H1 (cell line): ENCODE measurements around the gene YRDC. TPM values are rescaled to one million over a fixed set of nuclear protein-coding genes. Genes with fewer than 3 reads are reported as not detected.

Source experiments
- CTCF ChIA-PET: fragments of 300-600 bp; sonication (Branson Sonifier 250); formaldehyde crosslinking; loops from one replicate; lab custom pipeline; 2021; ENCODE audit not compliant: partially characterized antibody; lab: Charles Lee
- POLR2A ChIA-PET: fragments of 300-600 bp; sonication (Branson Sonifier 250); formaldehyde crosslinking; loops from one replicate; lab custom pipeline; 2021; ENCODE audit warnings: inconsistent platforms; ENCODE audit not compliant: partially characterized antibody; lab: Charles Lee
- DNase-seq, 2 experiments: peaks; one replicate each; pipeline versions ENCODE4 v3.0.0 to v3.0.0-alpha.2; 2010 to 2022; ENCODE audit warnings: low spot score in 2 of 2, low read depth in 1 of 2, mixed read lengths in 1 of 2
- FAIRE-seq: peaks from 2 replicates; lab custom pipeline; 2011; peaks lifted over from hg19 to GRCh38; lab: Jason Lieb, UNC
- H2AFZ ChIP-seq: 2 replicates; pipeline ENCODE4 v1.8.1; 2012; ENCODE audit warnings: low read length, inconsistent platforms
- H2AK5ac ChIP-seq: 2 replicates; pipeline ENCODE4 v1.6.1; 2013; ENCODE audit warnings: low read depth, low read length
- H2BK120ac ChIP-seq: replicated peaks from 2 replicates; pipeline ENCODE3; 2013; ENCODE audit warnings: low read depth, low read length, inconsistent platforms
- H2BK12ac ChIP-seq: 2 replicates; pipeline ENCODE4 v1.6.1; 2013; ENCODE audit warnings: low read depth, low read length
- H2BK15ac ChIP-seq: 2 replicates; pipeline ENCODE4 v1.6.1; 2013; ENCODE audit warnings: low read length
- H2BK20ac ChIP-seq: 2 replicates; pipeline ENCODE4 v1.6.1; 2013; ENCODE audit warnings: low read length
- H2BK5ac ChIP-seq: 2 replicates; pipeline ENCODE4 v1.6.1; 2013; ENCODE audit warnings: low read depth, low read length
- H3K14ac ChIP-seq: 2 replicates; pipeline ENCODE4 v1.6.1; 2013; ENCODE audit warnings: inconsistent platforms; ENCODE audit not compliant: insufficient read length
- H3K18ac ChIP-seq: 2 replicates; pipeline ENCODE4 v1.6.1; 2013; ENCODE audit warnings: low read length; ENCODE audit errors: extremely low read depth
- H3K23ac ChIP-seq: 2 replicates; pipeline ENCODE4 v1.6.1; 2013; ENCODE audit warnings: inconsistent platforms; ENCODE audit not compliant: insufficient read length
- H3K23me2 ChIP-seq: 2 replicates; pipeline ENCODE4 v1.6.1; 2013; ENCODE audit warnings: low read depth, low read length
- H3K27ac ChIP-seq: 2 replicates; pipeline ENCODE4 v1.6.1; 2011; ENCODE audit warnings: low read depth, low read length, inconsistent platforms
- H3K27me3 ChIP-seq, 4 experiments: replicated peaks in 1 of 4; 1 replicate in 1 of 4; 2 replicates in 3 of 4; pipeline versions ENCODE4 v1.6.1 to v1.8.1; 2011 to 2013; ENCODE audit warnings: low read length in 3 of 4, mild to moderate bottlenecking in 3 of 4, inconsistent platforms in 2 of 4, mixed read lengths in 2 of 4, moderate library complexity in 1 of 4; ENCODE audit not compliant: control insufficient read depth in 3 of 4, insufficient read depth in 3 of 4; ENCODE audit errors: extremely low read depth in 1 of 4
- H3K36me3 ChIP-seq, 4 experiments: 2 replicates each; pipeline versions ENCODE4 v1.6.1 to v1.8.1; 2011 to 2013; ENCODE audit warnings: mild to moderate bottlenecking in 4 of 4, low read length in 3 of 4, moderate library complexity in 2 of 4, control low read depth in 1 of 4, inconsistent platforms in 1 of 4; ENCODE audit not compliant: insufficient read depth in 4 of 4, control insufficient read depth in 2 of 4
- H3K4ac ChIP-seq: replicated peaks from 2 replicates; pipeline ENCODE3; 2013; ENCODE audit warnings: low read length, low read depth, mixed read lengths, inconsistent platforms; ENCODE audit not compliant: insufficient read length
- H3K4me1 ChIP-seq, 4 experiments: replicated peaks in 1 of 4; 1 replicate in 1 of 4; 2 replicates in 3 of 4; pipeline versions ENCODE4 v1.6.1 to v1.8.1; 2011 to 2013; ENCODE audit warnings: low read length in 3 of 4, inconsistent platforms in 2 of 4, mixed read lengths in 1 of 4; ENCODE audit not compliant: insufficient read depth in 4 of 4, control insufficient read depth in 3 of 4
- H3K4me2 ChIP-seq, 2 experiments: 2 replicates each; pipeline versions ENCODE4 v1.6.1 to v1.8.1; 2011 to 2013; ENCODE audit warnings: low read depth in 2 of 2, low read length in 2 of 2, control low read depth in 1 of 2, inconsistent platforms in 1 of 2, mild to moderate bottlenecking in 1 of 2; ENCODE audit not compliant: insufficient read depth in 1 of 2
- H3K4me3 ChIP-seq, 4 experiments: fragments of 200-600, 300-600 bp in 1 of 4; sonication (generic), shearing (Covaris generic), sonication (Bioruptor Twin) in 1 of 4; 2 replicates each; pipeline versions ENCODE4 v1.5.1 to v1.8.1; 2011 to 2016; ENCODE audit warnings: low read length in 4 of 4, low read depth in 3 of 4, control low read depth in 2 of 4, inconsistent platforms in 2 of 4, mild to moderate bottlenecking in 2 of 4, mixed read lengths in 1 of 4, moderate library complexity in 1 of 4; ENCODE audit not compliant: insufficient read depth in 2 of 4; ENCODE audit errors: extremely low read depth in 1 of 4
- H3K56ac ChIP-seq: replicated peaks from 2 replicates; pipeline ENCODE3; 2013; ENCODE audit warnings: low read depth, mild to moderate bottlenecking, mixed read lengths, low read length, inconsistent platforms; ENCODE audit not compliant: insufficient read length
- H3K79me1 ChIP-seq: 2 replicates; pipeline ENCODE4 v1.6.1; 2013; ENCODE audit warnings: low read depth, low read length, control low read depth
- H3K79me2 ChIP-seq, 2 experiments: 2 replicates each; pipeline versions ENCODE4 v1.6.1 to v1.8.1; 2012 to 2013; ENCODE audit warnings: low read length in 2 of 2, mild to moderate bottlenecking in 2 of 2, inconsistent platforms in 1 of 2; ENCODE audit not compliant: insufficient read depth in 2 of 2, control insufficient read depth in 1 of 2
- H3K9ac ChIP-seq, 4 experiments: replicated peaks in 1 of 4; 1 replicate in 1 of 4; 2 replicates in 3 of 4; pipeline versions ENCODE4 v1.6.1 to v1.8.1; 2011 to 2013; ENCODE audit warnings: low read depth in 3 of 4, low read length in 3 of 4, control low read depth in 2 of 4, mild to moderate bottlenecking in 2 of 4, moderate library complexity in 2 of 4, inconsistent platforms in 1 of 4; ENCODE audit errors: extremely low read depth in 1 of 4
- H3K9me3 ChIP-seq, 2 experiments: 2 replicates each; pipeline versions ENCODE4 v1.6.1 to v1.8.1; 2012 to 2013; ENCODE audit warnings: mild to moderate bottlenecking in 2 of 2, moderate library complexity in 2 of 2, control low read depth in 1 of 2, inconsistent platforms in 1 of 2, low read depth in 1 of 2, low read length in 1 of 2, mixed read lengths in 1 of 2; ENCODE audit not compliant: insufficient read depth in 2 of 2
- H4K20me1 ChIP-seq, 2 experiments: replicated peaks in 1 of 2; 2 replicates each; pipeline versions ENCODE3 to v1.8.1; 2011 to 2013; ENCODE audit warnings: inconsistent platforms in 2 of 2, low read length in 2 of 2, mild to moderate bottlenecking in 1 of 2; ENCODE audit not compliant: insufficient read depth in 2 of 2, control insufficient read depth in 1 of 2
- H4K5ac ChIP-seq: 2 replicates; pipeline ENCODE4 v1.6.1; 2013; ENCODE audit warnings: low read length, low read depth, mixed read lengths, inconsistent platforms; ENCODE audit not compliant: insufficient read length
- H4K8ac ChIP-seq: 2 replicates; pipeline ENCODE4 v1.8.0; 2013; ENCODE audit warnings: mild to moderate bottlenecking, moderate library complexity, low read length, inconsistent platforms; ENCODE audit not compliant: insufficient read depth; ENCODE audit errors: extremely low read depth
- H4K91ac ChIP-seq: replicated peaks from 2 replicates; pipeline ENCODE3; 2013; ENCODE audit warnings: low read length, mixed read lengths, inconsistent platforms; ENCODE audit not compliant: insufficient read length
- CHD2 ChIP-seq: IDR thresholded peaks from 2 replicates; pipeline ENCODE4 v1.6.1; 2012; ENCODE audit warnings: low read length, improper control_type of control experiment
- CTCF ChIP-seq, 3 experiments: IDR thresholded peaks; 1 replicate in 2 of 3; 2 replicates in 1 of 3; pipeline versions ENCODE4 v1.5.1 to v1.6.1; 2011; ENCODE audit warnings: low read length in 3 of 3, mild to moderate bottlenecking in 3 of 3, inconsistent platforms in 2 of 3, low read depth in 1 of 3, moderate library complexity in 1 of 3; ENCODE audit not compliant: insufficient read depth in 1 of 3; ENCODE audit errors: control extremely low read depth in 1 of 3
- EZH2 ChIP-seq: fragments of 200-600 bp; sonication (generic); IDR thresholded peaks from 2 replicates; pipeline ENCODE4 v1.7.1; 2012; ENCODE audit warnings: low read depth, mild to moderate bottlenecking, moderate library complexity, low read length, inconsistent platforms; ENCODE audit not compliant: severe bottlenecking
- KDM4A ChIP-seq: IDR thresholded peaks from one replicate; pipeline ENCODE4 v1.7.1; 2012; ENCODE audit warnings: low read depth, mild to moderate bottlenecking, moderate library complexity, low read length, inconsistent platforms; ENCODE audit not compliant: severe bottlenecking
- NRF1 ChIP-seq: IDR thresholded peaks from 2 replicates; pipeline ENCODE4 v1.6.1; 2011; ENCODE audit warnings: mild to moderate bottlenecking, low read depth, low read length, improper control_type of control experiment
- RAD21 ChIP-seq, 2 experiments: IDR thresholded peaks in 1 of 2; conservative IDR thresholded peaks in 1 of 2; 2 replicates each; pipeline ENCODE4 v1.6.1; 2011; ENCODE audit warnings: low read depth in 2 of 2, low read length in 2 of 2, improper control_type of control experiment in 1 of 2, inconsistent platforms in 1 of 2, mild to moderate bottlenecking in 1 of 2, moderate library complexity in 1 of 2
- RBBP5 ChIP-seq: IDR thresholded peaks from 2 replicates; pipeline ENCODE4 v1.7.1; 2012; ENCODE audit warnings: low read depth, mild to moderate bottlenecking, inconsistent platforms, low read length, moderate library complexity, borderline replicate concordance
- TBP ChIP-seq: IDR thresholded peaks from 2 replicates; pipeline ENCODE4 v1.6.1; 2011; ENCODE audit warnings: low read depth, low read length, improper control_type of control experiment
- YY1 ChIP-seq: IDR thresholded peaks from 2 replicates; pipeline ENCODE4 v1.6.1; 2011; ENCODE audit warnings: low read depth, mild to moderate bottlenecking, low read length
- WGBS, 2 experiments: shearing (Covaris generic) in 1 of 2; methylation state at CpG; one replicate each; pipeline versions ENCODE4 v1.1.6 to v1.1.7; 2013 to 2015; ENCODE audit warnings: low lambda C conversion rate in 2 of 2, mixed read lengths in 2 of 2, inconsistent platforms in 1 of 2, low coverage in 1 of 2, missing lambda C conversion rate in 1 of 2; ENCODE audit not compliant: insufficient replicate concordance in 2 of 2, insufficient coverage in 1 of 2, insufficient read length in 1 of 2; ENCODE audit errors: extremely low coverage in 1 of 2, missing lambda C conversion rate in 1 of 2; 5-methylcytosine and 5-hydroxymethylcytosine counted together
- polyA plus RNA-seq, 7 experiments: library from polyadenylated mRNA; depleted of rRNA in 3 of 7; stranded (reverse) in 5 of 7; unstranded in 2 of 7; fragments of >200 nt in 5 of 7; fragments of 200-250 nt in 2 of 7; gene quantifications; 1 replicate in 5 of 7; 2 replicates in 1 of 7; 4 replicates in 1 of 7; pipeline versions ENCODE4 v1.2.1 to v1.2.3, GENCODE V29; 2011 to 2013; ENCODE audit warnings: missing spikeins in 2 of 7, mixed read lengths in 2 of 7
- total RNA-seq: library from RNA; stranded (reverse); fragmentation: NEBNext Ultra II Directional; extraction: Animal tissue kit (Norgen Biotek cat#: 25700); gene quantifications from 2 replicates; pipeline ENCODE4 v1.2.1, GENCODE V29; 2021

YRDC gene
- total and polyA plus RNA-seq, 2 of the 8 experiments (the other 6 are each of a cell fraction or from before 2014, with no cell fraction given), result 21.1 to 21.6 TPM

- no peak overlapping the region for H2AFZ ChIP-seq
- ChIA-PET POLR2A (no interaction called here), CTCF (interaction anchor here (1.0 to 1.5 kb wide), 3 partner anchors 40 to 48 kb away, joined by 3 to 5 read pairs (median 4); partner anchors contain the start of genes EPHA10 and MTF1)
- H3K4me3 ChIP-seq, result no peak overlapping the region
- FAIRE-seq, result peak; percentile 66
- no peak overlapping the region for H3K27ac ChIP-seq
- no peak overlapping the region for H3K4ac ChIP-seq
- peaks cover 5% of the 10 kb centered on the region; the same call in 1 of the 2 replicates for H3K23me2 ChIP-seq
- no peak overlapping the region for H2BK5ac ChIP-seq
- no peak overlapping the region for H3K18ac ChIP-seq
- peaks cover 8% of the 10 kb centered on the region for H3K79me1 ChIP-seq
- no peak overlapping the region for H4K91ac ChIP-seq
- H2BK12ac ChIP-seq, result no peak overlapping the region
- no peak overlapping the region for H4K8ac ChIP-seq
- peaks cover 8 to 11% of the 10 kb centered on the region in 2 experiments for H3K79me2 ChIP-seq
- no peaks in the 10 kb centered on the region for H3K27me3 ChIP-seq
- H2BK15ac ChIP-seq, result no peak overlapping the region
- no peaks in the 10 kb centered on the region for H3K9me3 ChIP-seq
- no peak overlapping the region for H3K14ac ChIP-seq
- no peak overlapping the region for H2BK120ac ChIP-seq
- peaks cover 0 to 24% of the 10 kb centered on the region in 2 experiments for H4K20me1 ChIP-seq
- no peak overlapping the region for H4K5ac ChIP-seq
- H2BK20ac ChIP-seq, result no peak overlapping the region
- no peak overlapping the region for H3K23ac ChIP-seq
- WGBS, 2 experiments, result 36% methylated on average over 7 of the region's 7 CpGs; no CpG with 5 or more reads in 1 of the 2 experiments
- H3K56ac ChIP-seq, result no peak overlapping the region
- no peak overlapping the region for H3K9ac ChIP-seq
- no peak overlapping the region for H2AK5ac ChIP-seq
- no peak overlapping the region for H3K4me2 ChIP-seq
- peaks cover 0 to 21% (median 6%) of the 10 kb centered on the region in 4 experiments; a peak in 6 of 8 replicates for H3K36me3 ChIP-seq
- peaks cover 4 to 14% (median 10%) of the 10 kb centered on the region in 4 experiments; a peak in 6 of 7 replicates for H3K4me1 ChIP-seq
- peak in 1 of 2 experiments; percentile 84 for DNase-seq
- TF ChIP-seq RBBP5, result no peak
- TF ChIP-seq TBP, result no peak
- TF ChIP-seq EZH2, result no peak
- no peak for TF ChIP-seq NRF1
- TF ChIP-seq YY1, result 0 out of 2 replicates have a peak, but pooled peaks have one; percentile 67
- TF ChIP-seq KDM4A, result no peak
- peak; percentile 71 to 95 (median 79) for TF ChIP-seq CTCF (IDR thresholded peaks at IDR 0.05; ENCODE audit: control extremely low read depth in 1 of 3, insufficient read depth in 1 of 3, low read depth in 1 of 3, low read length in 3 of 3)
- no peak for TF ChIP-seq CHD2
- peak; percentile 52 to 62 for TF ChIP-seq RAD21 (IDR thresholded peaks at IDR 0.05 in 1 of 2, conservative IDR thresholded peaks at IDR 0.05 in 1 of 2; ENCODE audit: low read depth in 2 of 2, low read length in 2 of 2)
These were observed 3.1 kb upstream of the YRDC start for GRCh38 chr1:37811027-37811655.
